ENCODE results near the gene MCM3. TPM values are rescaled to one million over a fixed set of nuclear protein-coding genes. Genes with fewer than 3 reads are reported as not detected.

The MCM3 gene
- total RNA-seq, 4 donors from 2014 or later, result 33.2 to 67.1 (median 35.1) TPM

- DNase-seq (ENCODE audit: low spot score in 2 of 2), result peak in 1 of 2 donors; percentile 33
- peak overlapping the region; percentile 55 to 90 (median 78) for H3K4me3 ChIP-seq
- H3K36me3 ChIP-seq, result peaks cover 0 to 36% (median 0%) of the 10 kb centered on the region in 3 donors
- peaks cover 0 to 38% (median 12%) of the 10 kb centered on the region in 4 donors for H3K4me1 ChIP-seq
- WGBS, 2 donors, result 1 to 3% methylated on average over 11 to 14 of the region's 14 CpGs
- no peaks in the 10 kb centered on the region for H3K9me3 ChIP-seq
- TF ChIP-seq EP300 (IDR thresholded peaks at IDR 0.05) (no peak), POLR2A (IDR thresholded peaks at IDR 0.05) (no peak)
- peak overlapping the region in 3 of 4 donors; percentile 74 to 83 (median 81) for H3K27ac ChIP-seq
- no peaks in the 10 kb centered on the region for H3K27me3 ChIP-seq
Observed at GRCh38 chr6:52284131-52284459, 447 bp downstream of the MCM3 start.

DNA sequence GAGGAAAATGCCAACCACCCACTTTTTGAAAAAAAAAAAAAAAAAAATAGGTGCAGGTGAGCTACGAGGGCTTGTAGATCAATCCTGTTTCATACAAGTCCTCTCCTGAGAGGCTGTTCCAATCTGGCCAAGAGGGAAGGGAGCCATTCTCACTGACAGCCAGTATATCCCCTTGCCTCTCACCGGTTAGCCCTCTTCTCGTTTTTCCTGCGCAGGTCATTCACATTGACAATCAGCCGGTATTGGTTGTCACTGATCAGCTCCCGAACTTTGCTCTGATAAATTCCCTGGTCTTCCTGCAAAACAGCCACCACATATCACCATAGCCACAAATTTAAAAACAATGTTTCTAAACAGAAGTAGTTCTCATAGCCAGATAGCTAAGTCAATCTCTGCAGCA, 1.4 kb downstream of the MCM3 start:
- H3K9me3 ChIP-seq, result no peaks in the 10 kb centered on the region
- peaks cover 0 to 38% (median 12%) of the 10 kb centered on the region in 4 donors for H3K4me1 ChIP-seq
- H3K27me3 ChIP-seq, result no peaks in the 10 kb centered on the region
- H3K27ac ChIP-seq, result no peak overlapping the region
- peaks cover 0 to 46% (median 0%) of the 10 kb centered on the region in 3 donors for H3K36me3 ChIP-seq
- DNase-seq (ENCODE audit: low spot score in 2 of 2), result no peak
- no peak overlapping the region for H3K4me3 ChIP-seq
- TF ChIP-seq, protein P1, sequence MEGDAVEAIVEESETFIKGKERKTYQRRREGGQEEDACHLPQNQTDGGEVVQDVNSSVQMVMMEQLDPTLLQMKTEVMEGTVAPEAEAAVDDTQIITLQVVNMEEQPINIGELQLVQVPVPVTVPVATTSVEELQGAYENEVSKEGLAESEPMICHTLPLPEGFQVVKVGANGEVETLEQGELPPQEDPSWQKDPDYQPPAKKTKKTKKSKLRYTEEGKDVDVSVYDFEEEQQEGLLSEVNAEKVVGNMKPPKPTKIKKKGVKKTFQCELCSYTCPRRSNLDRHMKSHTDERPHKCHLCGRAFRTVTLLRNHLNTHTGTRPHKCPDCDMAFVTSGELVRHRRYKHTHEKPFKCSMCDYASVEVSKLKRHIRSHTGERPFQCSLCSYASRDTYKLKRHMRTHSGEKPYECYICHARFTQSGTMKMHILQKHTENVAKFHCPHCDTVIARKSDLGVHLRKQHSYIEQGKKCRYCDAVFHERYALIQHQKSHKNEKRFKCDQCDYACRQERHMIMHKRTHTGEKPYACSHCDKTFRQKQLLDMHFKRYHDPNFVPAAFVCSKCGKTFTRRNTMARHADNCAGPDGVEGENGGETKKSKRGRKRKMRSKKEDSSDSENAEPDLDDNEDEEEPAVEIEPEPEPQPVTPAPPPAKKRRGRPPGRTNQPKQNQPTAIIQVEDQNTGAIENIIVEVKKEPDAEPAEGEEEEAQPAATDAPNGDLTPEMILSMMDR (IDR thresholded peaks at IDR 0.05), result no peak
- TF ChIP-seq EP300 (IDR thresholded peaks at IDR 0.05) (no peak), POLR2A (IDR thresholded peaks at IDR 0.05) (no peak)
- 59 to 61% methylated on average over 6 of the region's 6 CpGs for WGBS, 2 donors

GRCh38 chr6:52276130-52276529, 8.4 kb downstream of the MCM3 start:
- no peak for TF ChIP-seq EP300 (IDR thresholded peaks at IDR 0.05)
- peaks cover 0 to 100% (median 12%) of the 10 kb centered on the region in 3 donors for H3K36me3 ChIP-seq
- no peak overlapping the region for H3K27ac ChIP-seq
- DNase-seq (ENCODE audit: low spot score in 2 of 2), result no peak
- no peaks in the 10 kb centered on the region for H3K27me3 ChIP-seq
- H3K4me1 ChIP-seq, result no peaks in the 10 kb centered on the region
- no peaks in the 10 kb centered on the region for H3K9me3 ChIP-seq
- WGBS, 2 donors, result 92 to 93% methylated on average over 10 of the region's 10 CpGs
- H3K4me3 ChIP-seq, result no peak overlapping the region

DNA sequence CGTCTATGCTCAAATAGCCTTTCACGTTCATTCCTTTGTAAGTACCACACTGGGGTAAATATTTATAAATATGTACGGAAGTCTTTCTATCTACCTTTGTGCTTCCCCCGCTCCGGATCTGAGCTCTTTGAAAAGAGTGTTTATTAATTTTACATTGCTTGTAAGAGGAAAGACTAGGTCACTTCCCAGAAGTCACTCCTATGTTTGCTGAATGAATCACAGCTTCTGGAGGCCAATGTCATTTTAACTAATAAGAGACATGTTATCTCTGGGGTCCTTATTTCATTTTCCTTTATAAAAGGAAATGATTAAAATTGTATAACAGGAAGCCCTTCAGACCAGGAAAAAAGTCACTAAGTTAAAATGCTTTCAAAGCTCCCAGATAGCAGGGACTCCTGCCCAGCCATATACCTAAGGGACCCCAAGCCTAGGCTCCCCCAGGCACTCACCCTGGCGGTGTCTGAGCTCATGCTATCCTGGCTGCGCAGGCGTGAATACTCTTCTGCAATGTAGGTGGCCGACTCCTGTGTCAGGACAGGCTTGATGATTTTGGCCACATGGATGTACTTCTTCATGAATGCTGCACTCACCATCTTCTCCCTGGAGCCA, 12.6 kb downstream of the MCM3 start:
- Histone ChIP-seq H3K27ac (no peak overlapping the region), H3K4me3 (no peak overlapping the region), H3K4me1 (no peaks in the 10 kb centered on the region), H3K27me3 (no peaks in the 10 kb centered on the region), H3K36me3 (peaks cover 0 to 97% (median 23%) of the 10 kb centered on the region in 3 donors), H3K9me3 (no peaks in the 10 kb centered on the region)
- no peak for DNase-seq (ENCODE audit: low spot score in 2 of 2)
- 76 to 83% methylated on average over 9 of the region's 9 CpGs for WGBS, 2 donors
- TF ChIP-seq, protein P1 (IDR thresholded peaks at IDR 0.05), result no peak
- TF ChIP-seq EP300 (IDR thresholded peaks at IDR 0.05) (no peak), POLR2A (IDR thresholded peaks at IDR 0.05) (no peak)

DNA sequence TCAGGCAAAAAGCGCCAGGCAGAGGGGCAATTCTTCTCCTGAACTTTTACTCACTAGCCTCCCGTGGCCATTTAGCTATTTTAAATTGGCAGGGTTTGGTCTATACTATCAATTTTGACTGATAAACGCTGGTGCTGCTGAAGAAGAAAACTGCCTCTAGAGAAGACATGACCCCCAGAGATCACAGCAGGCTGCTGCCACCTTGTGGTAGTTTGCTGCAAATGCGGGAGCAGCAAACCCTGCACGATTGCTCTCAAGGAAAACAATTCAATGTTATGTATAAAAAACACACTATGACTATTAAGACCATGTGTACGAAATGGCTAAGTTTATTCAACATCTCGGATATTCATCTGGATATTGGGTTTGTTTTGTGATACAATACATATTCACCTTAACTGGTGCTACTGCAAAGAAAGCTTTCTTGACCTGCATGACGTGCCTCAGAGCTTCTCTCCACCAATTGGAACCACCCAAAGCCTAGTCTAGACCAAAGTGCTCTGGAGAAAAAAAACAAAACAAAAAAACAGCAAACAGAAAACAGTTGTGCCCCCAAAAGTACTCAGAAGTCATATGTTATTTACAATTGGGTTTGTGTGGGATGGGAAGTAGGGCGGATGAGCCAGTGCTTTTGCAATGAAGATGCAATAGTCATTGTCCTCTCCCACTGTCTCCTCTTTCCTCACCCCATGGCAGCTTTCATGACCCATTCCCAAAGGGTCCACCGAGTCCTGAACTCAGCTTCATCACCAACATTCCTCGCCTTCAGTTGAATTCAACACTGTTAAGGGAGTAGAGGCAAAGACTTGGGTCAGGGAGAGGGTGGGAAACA, 20.6 kb downstream of the MCM3 start:
- Histone ChIP-seq H3K4me1 (no peaks in the 10 kb centered on the region), H3K9me3 (no peaks in the 10 kb centered on the region), H3K27ac (no peak overlapping the region), H3K36me3 (peaks cover 0 to 66% (median under 1%) of the 10 kb centered on the region in 3 donors), H3K4me3 (no peak overlapping the region), H3K27me3 (no peaks in the 10 kb centered on the region)
- no peak for TF ChIP-seq POLR2A (IDR thresholded peaks at IDR 0.05)
- TF ChIP-seq, protein P1 (IDR thresholded peaks at IDR 0.05), result peak; percentile 70 to 94 (median 88)
- no peak for TF ChIP-seq EP300 (IDR thresholded peaks at IDR 0.05)
- DNase-seq (ENCODE audit: low spot score in 2 of 2), result peak; percentile 35 to 54
- 46 to 47% methylated on average over 11 of the region's 11 CpGs for WGBS, 2 donors

Data from tibial nerve (tissue), 4 donors.